Stimulated activated CD8-positive, alpha-beta memory T cell treated with anti-CD3 and anti-CD28 coated beads, Interleukin-7, amount 100 ng/mL, for 48 hours (primary cell): ENCODE measurements around the gene HLA-G.
"Not testable (repeated sequence)": the region's sequence is repeated elsewhere in the genome, so short reads cannot be mapped to it uniquely, and the experiment has no call there.

Source experiments
- DNase-seq, 2 donors: peaks; one replicate each; pipeline ENCODE4 v3.0.0-alpha.2; 2020; ENCODE audit warnings: low read depth in 1 of 2; ENCODE audit errors: extremely low read depth in 1 of 2

The HLA-G gene

GRCh38 chr6:29864037-29864810, 36.6 kb downstream of the HLA-G start:
- DNase-seq, result no peak

- DNase-seq, result no peak
Observed at GRCh38 chr6:29865631-29866030, 38.0 kb downstream of the HLA-G start.

- no peak for DNase-seq
Observed at GRCh38 chr6:29870104-29870503, 42.5 kb downstream of the HLA-G start.

GRCh38 chr6:29872791-29873190, 45.2 kb downstream of the HLA-G start:
- DNase-seq, result no peak

- no peak for DNase-seq
Observed at GRCh38 chr6:29875257-29875656, 47.6 kb downstream of the HLA-G start.

GRCh38 chr6:29875734-29876133, 48.1 kb downstream of the HLA-G start:
- not testable (repeated sequence) for DNase-seq
